PC-9 (cell line): ENCODE results near the gene ANKRD62.

ENCODE experiments used
- CTCF ChIP-seq: fragments of 200-600 bp; sonication (generic); conservative IDR thresholded peaks from 2 replicates; pipeline ENCODE4 v1.6.1; 2017; ENCODE audit warnings: mixed run types, antibody characterized with exemption, mild to moderate bottlenecking, moderate library complexity
- EZH2 ChIP-seq: fragments of 200-600 bp; sonication (generic); IDR thresholded peaks from 2 replicates; pipeline ENCODE4 v1.8.0; 2017; ENCODE audit warnings: antibody characterized with exemption, low read depth

- TF ChIP-seq CTCF (no peak), EZH2 (no peak)
These were observed 36.7 kb upstream of the ANKRD62 start for GRCh38 chr18:12056884-12057402.
